NK-92 (cell line): ENCODE data around the gene MYO7A.

Source experiments
- DNase-seq: peaks from one replicate; lab custom pipeline; 2025; ENCODE audit not compliant: unreplicated experiment; lab: John Stamatoyannopoulos, UW

Gene MYO7A

DNA sequence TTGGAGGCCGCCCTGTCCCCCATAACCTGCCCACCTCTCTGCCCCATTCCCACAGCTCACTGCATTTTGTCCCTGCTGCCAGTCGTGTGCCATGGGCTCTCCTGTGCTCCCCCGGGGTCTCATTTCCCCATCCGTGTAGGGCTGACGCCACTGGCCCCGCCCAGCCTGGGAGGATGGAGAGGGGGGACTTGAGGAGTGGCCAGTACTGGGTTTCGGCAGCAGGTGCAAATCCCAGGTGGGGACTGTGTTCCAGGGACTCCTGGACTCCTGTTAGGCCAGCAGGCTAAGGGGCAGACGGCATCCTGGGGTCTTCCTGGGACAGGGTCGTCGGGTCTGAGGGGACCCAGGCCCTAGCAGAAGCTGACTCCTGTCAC lies 1.2 kb upstream of the MYO7A start:
- no peak for DNase-seq

DNA sequence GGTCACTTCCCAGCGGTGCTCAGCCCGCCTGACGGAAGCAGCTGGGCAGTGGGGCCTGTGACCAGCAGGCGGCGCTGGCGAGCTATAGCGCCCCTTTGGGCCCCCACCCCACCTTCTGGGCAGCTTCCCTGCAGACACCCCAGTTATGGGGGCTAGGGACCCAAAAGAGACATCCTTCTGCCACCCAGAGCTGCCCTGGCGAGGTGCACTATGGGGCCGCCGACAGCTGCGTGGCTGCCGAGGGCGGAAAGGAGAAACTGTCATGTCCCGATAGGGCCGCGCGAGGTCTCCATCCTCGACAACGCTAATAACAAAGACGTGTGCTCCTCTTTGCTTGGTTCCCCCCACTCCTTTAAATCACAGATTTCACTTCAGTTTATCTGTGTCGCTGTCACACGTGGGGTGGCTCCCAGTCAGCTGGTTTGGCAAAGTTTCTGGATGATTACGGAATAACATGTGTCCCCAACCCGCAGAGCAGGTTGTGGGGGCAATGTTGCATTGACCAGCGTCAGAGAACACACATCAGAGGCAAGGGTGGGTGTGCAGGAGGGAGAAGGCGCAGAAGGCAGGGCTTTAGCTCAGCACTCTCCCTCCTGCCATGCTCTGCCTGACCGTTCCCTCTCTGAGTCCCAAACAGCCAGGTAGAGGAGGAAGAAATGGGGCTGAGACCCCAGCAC lies 673 bp upstream of the MYO7A start:
- DNase-seq: no peak

DNA sequence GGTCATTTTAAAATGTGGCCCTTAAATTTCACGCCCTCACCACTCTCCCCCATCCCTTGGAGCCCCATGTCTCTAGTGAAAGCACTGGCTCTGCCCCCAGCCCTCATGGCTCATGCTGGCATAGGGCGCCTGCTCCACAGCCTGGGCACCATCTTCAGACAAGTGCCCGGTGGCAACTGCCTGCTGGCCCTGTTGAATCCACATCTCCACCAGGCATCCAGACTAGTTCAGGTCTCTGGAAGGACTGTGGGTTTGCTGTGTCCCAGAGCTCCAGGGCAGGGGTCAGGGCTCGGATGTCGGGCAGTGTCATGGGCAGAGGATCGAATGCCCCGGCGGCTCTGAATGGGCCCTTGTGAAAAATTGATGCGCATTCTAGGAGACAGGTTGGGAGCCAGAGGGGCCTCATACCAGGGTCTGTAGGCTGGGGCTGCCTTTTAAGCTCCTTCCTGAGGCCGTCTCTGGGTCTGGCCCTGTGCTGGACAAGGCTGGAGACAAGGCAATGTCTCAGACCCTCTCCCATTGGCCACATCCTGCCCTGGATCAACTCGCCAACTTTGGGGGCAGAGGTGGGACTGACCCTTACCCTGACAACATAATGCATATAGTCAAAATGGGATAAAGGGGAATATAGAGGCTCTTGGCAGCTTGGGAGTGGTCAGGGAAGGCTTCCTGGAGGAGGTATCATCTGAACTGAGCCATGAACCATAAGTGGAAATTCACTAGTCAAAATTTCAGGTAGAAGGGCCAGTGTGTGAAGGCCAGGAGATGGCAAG lies 1.2 kb downstream of the MYO7A start:
- no peak for DNase-seq

DNA sequence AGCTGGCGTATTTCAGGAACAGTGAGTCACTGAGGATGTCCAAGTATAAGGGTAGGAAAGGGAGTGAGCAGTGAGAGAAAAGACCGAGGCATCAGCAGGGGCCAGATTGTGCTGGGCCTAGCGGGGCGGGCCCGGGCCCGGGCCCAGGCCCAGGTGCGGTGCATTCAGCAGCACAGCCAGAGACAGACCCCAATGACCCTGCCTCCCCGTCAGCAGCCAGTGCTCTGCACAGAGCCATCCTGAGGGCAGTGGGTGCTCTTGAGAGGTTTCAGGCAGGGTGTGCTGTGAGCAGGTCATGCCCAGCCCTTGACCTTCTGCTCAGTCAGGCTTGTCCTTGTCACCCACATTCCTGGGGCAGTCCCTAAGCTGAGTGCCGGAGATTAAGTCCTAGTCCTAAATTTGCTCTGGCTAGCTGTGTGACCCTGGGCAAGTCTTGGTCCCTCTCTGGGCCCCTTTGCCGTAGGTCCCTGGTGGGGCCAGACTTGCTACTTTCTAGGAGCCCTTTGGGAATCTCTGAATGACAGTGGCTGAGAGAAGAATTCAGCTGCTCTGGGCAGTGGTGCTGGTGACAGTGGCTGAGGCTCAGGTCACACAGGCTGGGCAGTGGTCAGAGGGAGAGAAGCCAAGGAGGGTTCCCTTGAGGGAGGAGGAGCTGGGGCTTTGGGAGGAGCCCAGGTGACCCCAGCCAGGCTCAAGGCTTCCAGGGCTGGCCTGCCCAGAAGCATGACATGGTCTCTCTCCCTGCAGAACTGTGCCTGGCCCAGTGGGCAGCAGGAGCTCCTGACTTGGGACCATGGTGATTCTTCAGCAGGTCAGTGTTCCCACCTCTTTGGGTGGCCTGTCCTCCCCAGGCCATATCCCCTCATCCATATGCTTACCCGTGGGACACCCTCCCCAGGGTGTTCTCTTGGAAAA lies 2.1 kb downstream of the MYO7A start:
- DNase-seq: no peak

DNA sequence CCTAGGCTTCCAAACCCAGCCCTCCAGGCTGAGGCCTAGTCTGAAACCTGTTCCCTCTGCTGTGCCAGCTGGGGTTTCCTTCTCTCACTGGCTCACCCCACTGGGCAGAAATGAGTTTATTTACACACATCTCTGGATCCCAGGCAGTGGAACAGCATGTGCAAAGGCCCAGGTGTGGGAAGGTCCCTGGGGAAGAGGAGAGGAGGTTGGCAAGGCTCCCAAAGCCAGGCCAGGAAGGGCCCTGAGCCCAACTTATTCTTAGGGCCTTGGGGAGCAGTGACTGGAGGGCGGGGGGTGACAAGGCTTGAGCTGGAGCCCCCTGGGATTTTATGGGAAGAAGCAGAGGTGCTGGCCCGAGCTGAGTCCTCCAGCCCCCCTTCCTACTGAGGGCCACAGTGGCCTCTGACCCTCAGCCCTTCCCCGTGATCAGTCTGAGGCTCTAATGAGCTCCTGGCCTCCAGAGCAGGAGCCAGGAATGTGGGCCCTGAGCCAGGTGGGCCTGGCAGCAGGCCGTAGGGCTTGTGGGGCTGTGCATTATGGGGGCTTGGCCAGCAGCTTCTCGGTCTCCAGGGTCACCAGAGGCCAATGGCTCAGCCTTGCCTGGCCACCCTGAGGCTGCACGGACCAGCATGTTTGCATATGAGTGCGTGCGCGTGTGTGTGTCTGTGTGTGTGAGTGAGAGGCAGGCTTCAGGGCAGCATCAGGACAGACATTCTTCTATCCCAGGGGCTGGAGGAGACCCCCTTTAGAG lies 2.9 kb downstream of the MYO7A start:
- DNase-seq: no peak

DNA sequence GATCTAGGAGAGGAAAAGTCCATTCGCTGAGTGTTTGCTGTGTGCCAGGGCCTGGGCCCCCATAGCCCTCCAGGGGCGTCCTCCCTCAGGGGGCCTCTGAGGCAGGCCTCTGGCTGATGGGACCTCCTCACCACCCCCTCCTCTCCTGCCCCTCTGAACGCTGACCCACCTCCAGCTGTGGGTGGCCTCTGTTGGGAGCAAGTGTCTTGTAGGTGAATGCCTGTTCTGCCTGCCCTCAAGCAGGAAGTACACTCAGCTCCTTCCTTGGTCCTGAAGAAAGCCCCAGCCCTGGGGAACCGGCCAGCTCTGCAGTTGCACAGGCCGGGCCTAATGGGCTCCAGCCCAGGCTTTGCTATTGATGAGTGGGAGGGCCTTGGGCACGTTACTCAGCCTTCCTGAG lies 3.5 kb downstream of the MYO7A start:
- no peak for DNase-seq

DNA sequence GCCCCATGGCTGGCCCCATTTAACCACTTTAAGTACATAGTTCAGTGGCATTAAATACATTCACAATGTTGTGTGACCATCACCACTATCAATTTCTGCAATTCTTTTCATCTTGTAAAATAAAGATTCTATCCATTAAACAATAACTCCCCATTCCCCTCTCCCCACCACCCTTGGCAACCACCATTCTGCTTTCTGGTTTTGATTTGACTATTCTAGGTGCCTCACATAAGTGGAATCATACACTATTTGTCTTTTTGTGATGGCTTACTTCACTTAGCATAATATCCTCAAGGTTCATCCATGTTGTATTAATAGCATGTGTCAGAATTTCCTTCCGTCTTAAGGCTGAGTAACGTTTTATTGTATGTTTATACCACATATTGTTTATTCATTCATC lies 7.0 kb downstream of the MYO7A start:
- no peak for DNase-seq

DNA sequence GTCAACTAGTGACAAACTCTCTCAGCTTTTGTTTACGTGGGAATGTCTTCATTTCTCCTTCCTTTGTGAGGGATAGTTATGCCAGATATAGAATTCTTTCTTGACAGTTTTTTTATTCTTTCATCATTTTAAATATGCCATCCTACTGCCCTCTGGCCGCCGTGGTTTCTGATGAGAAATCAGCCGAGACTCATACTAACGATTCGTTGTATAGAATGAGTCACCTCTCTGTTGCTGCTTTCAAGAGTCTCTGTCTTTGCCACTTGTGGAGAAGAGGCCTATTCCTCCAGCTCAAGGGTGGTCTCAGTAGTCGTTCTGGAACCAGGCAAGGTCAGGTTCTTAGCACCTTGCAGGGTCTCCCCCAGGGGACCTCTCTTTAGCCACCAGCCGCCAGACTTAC lies 8.0 kb downstream of the MYO7A start:
- no peak for DNase-seq

DNA sequence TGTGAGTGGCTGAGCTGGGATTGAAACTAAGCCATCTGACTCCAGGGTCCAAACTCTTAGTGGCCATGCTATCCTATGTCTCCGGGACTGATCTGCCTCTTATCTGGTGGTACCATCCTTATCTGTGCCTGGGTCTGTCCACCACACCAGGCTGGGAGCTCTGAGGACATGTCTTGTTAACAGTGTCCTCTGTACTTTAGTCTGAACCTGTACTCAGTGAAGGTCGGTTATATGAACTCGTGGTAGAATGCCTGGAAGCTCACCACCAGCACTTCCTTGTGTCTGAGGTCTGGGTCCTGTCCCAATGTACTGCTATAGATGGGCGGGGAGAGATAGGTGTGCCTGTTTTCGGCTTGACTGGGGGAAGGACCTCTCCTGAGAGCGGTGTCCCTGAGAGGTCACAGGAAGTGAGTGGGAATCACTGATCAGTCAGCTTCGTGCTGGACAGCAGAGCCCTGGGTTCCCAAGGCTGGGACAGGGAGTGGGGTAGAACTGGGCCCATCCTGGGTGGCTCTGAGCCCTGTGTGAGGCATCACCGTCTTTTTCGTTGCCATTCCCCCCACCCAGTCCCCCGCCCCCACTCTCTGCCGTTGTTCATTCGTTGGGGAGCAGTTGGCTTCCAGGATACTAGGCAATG lies 8.9 kb downstream of the MYO7A start:
- DNase-seq: no peak

DNA sequence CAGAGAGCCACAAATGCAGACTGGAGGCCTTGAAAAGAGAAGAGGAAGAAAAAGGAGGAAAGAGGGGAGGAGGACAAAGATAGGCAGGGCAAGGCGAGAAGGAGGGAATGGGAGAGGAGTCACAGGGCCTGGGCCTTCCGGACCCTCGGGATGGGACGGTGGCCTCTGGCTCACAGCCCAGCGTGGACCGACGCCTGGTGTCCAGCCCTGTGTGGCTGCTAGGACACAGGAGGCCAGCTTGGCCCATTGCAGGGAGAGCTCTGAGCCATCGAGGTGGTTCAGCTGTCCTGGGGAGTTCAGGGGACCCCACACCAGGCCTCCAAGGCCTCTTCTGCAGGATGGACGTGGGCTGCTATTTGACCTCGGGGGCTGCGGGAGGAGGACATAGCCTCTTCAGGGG lies 9.4 kb downstream of the MYO7A start:
- no peak for DNase-seq

DNA sequence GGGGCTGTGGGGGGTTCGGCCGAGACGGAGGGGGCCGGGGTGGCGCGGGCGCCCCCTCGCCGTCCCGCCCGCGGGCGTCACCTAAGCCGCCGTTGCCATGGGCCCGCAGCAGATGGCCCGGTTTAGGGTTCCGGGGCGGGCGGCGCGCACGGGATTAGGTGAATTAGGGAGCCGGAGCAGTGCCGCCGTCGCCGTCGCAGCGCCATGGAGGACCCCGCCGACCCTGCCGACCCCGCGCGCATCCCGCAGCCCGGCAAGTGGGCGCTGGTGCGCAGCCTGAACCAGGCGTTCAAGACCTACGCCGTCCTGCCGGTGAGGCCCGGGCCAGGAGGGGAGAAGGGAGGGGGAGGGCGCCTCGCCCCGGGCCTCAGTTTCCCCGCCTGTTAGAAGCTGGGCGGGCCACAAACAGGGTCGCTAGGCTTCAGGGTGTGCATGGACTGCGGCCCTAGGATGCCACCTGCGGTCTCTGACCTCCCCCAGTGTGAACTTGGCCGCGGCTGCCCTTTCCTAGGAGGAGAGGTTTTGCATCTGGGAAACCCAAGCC lies 10.1 kb downstream of the MYO7A start:
- DNase-seq: no peak

DNA sequence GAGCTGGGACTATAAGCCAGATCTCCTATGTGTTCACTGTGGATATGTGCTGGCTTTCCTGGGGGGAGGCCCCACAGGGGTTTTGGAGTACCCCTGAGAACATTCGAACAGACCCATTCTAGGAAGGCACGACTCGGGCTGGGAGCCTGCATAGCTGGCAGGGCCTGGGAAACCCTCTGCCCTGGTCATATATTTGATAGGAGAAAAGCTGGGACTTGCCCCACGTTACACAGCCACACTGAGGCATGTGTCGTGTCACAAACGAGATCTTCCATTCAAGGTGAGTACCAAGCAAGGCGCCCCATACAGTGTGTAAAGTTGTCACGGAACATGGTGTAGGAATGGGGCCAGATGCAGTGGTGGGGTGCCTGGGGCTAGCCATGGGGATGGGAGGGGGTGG lies 11.2 kb downstream of the MYO7A start:
- DNase-seq: no peak

DNA sequence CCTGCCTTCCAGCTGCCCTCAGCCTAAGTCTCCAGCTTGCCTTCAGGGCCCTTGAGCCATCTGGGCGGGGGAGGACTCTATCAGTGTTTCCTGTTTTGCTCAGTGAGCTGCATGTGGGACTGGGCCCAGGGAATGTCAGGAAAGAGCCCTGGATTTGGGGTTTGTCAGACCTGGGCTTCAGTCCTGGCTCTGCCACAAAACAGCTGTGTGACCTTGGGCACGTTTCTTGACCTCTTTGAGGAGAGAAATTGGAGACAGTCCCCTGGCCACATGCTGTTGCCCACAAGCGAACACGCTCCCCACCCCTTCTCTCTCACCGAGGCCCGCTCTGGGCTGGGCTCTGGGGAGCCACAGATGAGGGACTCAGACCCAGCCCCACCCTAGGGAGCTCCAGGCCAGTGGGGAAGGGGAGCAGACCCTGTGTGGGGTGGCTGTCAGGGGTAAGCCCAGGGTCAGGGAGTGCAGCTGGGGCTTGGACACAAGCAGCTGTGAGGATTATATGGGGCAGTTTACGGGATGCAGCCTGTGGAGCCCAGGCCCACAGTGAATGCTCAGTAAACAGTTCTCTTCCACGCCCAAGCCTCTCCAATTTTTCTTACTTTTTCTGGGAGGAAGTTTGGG lies 12.3 kb downstream of the MYO7A start:
- DNase-seq: no peak

DNA sequence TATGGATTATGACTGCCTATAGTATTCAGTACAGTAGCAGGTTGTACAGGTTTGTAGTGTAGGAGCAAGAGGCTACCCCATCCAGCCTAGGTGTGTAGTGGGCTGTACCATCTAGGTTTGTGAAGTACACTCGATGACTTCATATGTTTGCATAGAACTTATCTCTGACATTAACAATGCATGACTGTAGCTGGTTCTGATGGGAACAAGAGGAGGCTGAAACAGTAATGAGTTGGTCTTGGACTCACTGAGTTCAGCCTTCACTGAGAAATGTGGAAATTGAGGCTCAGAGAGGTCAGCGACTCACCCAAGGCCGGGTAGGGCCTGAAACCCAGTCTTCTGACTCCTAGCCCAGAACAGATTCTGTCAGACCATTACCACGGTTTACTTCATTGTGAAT lies 13.0 kb downstream of the MYO7A start:
- no peak for DNase-seq

DNA sequence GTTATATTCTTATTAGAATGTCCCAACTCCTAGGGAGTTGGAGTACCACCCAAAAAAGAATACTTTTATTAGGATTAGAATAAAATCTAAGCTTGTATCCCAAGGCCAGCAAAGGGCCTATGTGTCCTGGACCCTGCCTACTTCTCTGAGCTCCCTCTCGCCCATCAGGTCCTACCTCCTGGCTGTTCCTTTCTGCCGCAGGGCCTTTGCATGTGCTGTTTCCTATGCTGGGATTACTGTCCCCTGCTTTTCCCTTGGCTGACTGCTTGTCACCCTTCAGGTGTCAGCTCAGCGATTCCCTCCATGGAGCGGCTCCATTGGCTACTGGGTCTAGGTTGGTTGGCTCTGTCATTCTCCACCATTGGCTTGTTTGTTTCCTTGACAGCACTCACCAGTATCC lies 13.4 kb downstream of the MYO7A start:
- no peak for DNase-seq

DNA sequence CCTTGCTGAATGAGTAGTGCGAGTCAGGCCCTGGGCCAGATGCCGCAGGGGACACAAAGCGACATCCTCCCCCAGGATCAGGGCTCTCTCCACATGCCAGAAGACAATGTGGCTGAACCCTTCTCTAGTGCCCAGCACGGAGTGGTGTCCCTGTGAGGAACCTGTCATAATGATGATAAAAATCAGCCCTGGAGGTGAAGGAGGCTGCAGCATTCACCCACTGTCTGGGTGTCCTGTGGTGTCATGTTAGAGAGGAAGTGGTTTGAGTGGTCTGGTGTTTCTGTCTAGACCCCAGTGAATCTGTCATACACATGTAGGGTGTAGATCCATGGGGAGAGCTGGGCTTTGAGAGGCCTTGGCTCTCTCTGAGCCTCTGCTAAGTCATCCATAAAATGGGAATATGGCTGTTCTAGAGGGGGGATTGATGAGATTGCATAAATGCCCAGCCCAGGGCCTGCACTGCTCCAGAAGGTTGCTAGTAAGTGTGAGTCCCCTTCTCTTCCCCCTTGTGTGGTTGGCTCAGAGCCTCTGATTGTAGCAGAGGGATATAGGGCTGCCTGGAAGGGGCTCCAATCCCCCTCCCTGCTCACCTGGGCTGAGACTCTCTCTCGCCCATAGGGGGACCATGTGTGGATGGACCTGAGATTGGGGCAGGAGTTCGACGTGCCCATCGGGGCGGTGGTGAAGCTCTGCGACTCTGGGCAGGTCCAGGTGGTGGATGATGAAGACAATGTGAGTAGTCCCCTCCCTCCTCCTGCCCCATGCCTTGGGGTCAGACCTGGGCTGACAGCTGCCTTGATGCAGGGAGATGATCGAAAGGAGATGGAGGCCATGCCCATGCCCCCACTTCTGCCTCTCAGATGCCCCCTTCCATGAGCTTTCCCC lies 14.3 kb downstream of the MYO7A start:
- DNase-seq: no peak

DNA sequence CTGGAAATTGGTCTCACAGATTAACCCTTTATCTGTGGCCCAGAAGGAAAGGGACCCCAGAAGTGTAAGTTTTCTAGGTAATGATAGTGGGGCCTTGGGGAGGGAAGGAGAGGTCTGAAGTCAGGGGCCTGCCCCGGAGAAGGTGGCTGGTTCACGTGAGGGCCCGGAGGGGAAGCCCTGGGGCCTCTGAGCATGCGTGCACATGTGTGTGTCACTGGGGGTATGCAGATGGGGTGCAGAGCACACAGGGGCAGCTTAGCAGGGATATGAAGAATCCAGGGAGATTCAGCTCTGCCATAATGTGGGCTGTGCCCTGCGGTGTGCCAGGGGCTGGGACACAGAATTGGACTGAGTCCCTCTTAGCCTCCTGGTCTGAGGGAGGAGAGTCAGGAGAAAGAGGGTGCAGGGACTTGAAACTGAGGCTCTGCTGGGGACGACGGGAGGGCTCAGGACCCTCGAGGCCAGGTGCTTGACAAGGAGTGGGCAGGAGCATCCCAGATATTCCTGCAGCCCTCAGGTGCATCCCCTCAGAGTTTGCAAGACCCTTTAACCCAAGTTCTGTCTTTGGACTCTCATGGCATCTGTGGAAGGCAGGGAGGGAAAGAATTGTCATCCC lies 15.5 kb downstream of the MYO7A start:
- DNase-seq: no peak

DNA sequence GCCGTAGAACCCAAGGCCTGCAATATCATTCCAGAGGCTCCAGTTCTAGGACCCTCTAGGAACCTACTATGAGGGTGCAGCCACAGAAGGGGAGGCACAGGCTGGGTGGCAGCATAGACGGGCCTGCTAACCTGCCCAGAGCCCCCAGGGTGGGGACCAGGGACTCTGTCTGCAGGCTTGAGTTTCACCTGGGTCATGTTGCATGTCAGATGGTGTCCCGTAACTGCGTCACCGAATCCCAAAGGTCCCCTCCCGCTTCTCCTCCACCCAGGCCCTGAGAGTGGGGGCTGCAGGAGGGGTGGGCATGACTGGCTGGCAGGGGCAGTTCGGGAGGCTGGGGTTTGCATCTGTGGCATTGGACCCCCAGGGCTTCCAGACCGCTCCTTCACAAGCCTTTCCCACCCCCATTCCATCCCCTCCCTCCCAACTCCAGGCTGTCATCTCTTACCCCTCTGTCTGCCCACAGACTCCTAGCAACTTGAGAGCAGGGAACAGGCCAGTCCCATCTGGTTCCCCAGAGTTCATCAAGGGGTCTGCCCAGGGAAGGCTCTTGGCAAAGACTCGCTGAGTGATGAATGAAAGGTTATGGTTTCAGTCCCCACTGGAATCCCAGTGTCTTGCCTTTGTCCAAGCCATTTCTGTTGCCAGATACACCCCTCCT lies 16.3 kb downstream of the MYO7A start:
- no peak for DNase-seq
